HFF-Myc (cell line): ENCODE data around the gene PHLPP1.
A peak's percentile ranks its signal among the peaks of the same experiment; 100 is the strongest.

ENCODE experiments used
- DNase-seq: peaks from one replicate; pipeline ENCODE4 v3.0.0-alpha.2; 2011; ENCODE audit warnings: low read depth; ENCODE audit errors: extremely low read depth
- H3K4me3 ChIP-seq: replicated peaks from 2 replicates; pipeline ENCODE4 v1.5.1; 2011; ENCODE audit warnings: low read depth, mild to moderate bottlenecking, control low read depth, low read length
- TF ChIP-seq, protein P1 (sequence below): IDR thresholded peaks from 2 replicates; pipeline ENCODE4 v1.5.1; 2012; ENCODE audit warnings: mild to moderate bottlenecking, low read depth, low read length, control low read depth; ENCODE audit errors: missing control alignments

PHLPP1 gene

DNA sequence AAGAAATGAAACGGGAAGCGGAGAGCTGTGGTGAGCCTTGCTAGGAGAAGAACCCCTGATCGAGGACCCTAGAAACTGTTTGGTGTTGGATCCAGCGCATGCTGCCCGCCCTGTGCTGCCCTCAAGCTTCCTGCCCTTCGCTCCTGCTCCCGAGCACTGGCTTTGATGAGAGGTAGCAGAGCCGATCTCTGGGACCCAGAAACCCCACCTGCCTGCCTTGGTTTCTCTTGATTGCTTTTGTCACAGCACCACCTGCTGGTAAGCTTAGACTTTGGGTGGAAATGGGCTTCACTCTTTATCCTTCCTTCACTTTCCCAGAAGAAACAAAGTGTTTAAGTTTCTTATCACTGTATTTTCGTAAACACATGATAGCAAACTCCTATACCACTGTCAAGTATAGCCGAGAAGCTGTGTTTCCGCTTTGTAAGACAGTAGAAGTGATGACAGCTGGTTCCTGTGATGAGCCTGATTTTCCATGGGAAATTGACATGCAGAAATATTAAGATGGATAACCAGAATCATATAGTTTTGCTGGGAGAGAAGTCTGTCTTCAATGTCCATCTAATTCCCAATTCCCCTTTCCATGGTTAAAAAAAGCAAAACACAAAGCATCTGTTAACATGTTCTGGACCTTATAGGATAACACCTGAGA is 267.4 kb downstream of the PHLPP1 start:
- TF ChIP-seq, protein P1, sequence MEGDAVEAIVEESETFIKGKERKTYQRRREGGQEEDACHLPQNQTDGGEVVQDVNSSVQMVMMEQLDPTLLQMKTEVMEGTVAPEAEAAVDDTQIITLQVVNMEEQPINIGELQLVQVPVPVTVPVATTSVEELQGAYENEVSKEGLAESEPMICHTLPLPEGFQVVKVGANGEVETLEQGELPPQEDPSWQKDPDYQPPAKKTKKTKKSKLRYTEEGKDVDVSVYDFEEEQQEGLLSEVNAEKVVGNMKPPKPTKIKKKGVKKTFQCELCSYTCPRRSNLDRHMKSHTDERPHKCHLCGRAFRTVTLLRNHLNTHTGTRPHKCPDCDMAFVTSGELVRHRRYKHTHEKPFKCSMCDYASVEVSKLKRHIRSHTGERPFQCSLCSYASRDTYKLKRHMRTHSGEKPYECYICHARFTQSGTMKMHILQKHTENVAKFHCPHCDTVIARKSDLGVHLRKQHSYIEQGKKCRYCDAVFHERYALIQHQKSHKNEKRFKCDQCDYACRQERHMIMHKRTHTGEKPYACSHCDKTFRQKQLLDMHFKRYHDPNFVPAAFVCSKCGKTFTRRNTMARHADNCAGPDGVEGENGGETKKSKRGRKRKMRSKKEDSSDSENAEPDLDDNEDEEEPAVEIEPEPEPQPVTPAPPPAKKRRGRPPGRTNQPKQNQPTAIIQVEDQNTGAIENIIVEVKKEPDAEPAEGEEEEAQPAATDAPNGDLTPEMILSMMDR = peak; percentile 77
- peak; percentile 50 for DNase-seq
- H3K4me3 ChIP-seq = no peak overlapping the region

DNA sequence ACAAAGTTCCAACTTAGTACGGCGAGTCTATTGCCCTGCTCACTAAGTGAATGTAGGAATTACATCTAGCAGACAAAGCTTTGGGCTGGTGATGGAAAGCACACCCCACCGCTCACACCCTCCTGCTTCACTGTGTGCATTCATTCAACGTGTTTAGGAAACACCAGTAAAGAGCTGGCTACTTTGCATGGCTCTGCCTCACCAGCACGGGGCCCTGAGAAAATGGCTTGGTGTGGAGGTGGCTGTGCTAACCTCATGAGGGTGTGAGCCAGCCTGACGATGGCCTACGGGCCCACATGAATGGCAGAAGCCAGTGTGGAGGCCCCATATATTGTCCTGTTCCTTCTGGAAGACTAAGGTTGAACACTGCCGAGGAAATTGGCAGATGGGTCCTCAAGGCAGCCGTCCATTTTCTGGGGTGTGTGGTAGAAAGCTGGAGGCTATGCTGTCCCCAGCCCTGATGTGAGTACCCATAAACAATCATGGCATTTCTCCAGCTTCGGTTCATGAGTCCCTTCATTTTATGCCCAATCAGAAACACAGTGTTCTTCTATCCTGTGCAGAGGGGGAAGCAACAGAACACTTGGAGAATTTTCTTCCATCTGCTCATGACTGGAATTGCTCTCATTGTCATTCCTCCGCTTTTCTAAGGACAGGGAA is 269.4 kb downstream of the PHLPP1 start:
- TF ChIP-seq, protein P1 = no peak
- no peak for DNase-seq
- H3K4me3 ChIP-seq = no peak overlapping the region

DNA sequence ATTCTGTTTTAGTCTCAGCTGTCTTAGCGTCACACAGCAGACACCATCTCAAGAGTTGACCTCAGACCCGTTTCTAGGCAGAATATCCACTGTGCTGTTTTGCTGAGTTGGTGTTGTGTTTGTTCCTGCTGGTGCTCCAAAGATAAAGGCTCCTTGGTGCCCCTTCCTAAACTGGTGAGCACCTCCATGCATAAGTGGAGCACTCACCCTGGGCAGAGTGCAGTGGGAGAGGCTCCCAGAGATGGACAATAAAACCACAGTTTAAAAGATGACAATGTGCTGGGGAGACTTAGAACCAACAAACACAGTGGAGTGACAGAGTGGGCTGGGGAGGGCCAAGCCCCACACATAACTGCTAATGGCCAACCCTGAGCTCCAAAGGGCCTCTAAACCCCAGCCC is 271.1 kb downstream of the PHLPP1 start:
- H3K4me3 ChIP-seq = no peak overlapping the region
- TF ChIP-seq, protein P1 = no peak
- DNase-seq = no peak

DNA sequence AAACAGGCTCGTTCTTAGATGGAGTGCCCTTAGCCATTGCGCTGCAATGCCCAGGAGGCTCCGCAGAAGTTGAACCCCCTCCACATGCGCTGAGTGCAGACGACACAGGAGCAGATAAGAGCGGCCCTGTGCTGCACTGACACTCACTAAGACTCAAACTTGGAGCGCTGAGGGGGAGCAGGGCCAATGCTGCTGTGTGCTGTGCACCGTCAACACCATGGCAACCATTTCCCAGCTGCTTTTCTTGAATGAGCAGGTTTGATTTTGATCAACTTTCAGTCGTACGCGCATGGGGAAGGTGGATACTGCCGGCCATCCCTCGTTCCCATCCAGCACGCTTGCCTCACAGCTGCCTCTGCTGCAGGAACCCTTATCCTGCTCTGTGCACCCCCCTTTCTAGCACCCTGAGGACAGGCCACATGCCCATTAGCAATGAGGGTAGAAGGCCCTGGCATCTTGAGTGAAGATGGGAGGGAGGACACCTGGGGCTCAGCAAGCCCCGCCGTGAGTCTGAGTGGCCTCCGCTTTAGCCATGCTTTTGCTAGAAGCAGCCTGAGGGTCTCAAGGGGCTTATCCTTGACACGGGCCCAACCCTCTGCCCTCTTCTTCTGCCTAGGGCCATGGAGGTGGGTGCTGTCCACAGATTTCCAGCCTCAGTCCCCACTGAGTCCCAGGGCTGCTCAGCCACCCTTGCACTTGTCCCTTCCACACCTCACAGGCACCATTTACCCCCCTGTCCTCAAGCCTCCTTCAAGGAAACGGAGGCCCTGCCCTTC is 271.9 kb downstream of the PHLPP1 start:
- TF ChIP-seq, protein P1 = no peak
- DNase-seq = no peak
- no peak overlapping the region for H3K4me3 ChIP-seq

DNA sequence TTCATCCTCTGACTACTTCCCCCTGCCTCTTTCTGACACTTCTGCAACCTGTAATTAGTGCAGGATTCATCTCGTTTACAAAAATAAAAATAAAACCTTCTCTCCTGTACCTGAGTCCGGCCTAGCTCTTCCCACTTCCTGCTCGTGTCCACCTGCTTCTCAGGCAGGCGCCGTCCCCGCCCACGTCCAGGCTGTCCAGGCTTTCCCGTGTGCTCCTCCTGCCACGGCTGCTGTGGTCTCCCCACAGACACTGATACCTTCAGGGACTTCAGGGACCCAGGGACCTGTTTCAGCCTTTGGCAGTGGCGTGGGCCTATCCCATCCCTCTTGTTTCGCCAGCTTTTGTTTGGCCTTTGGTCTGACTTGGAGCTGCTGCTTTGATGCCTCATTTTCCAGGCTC is 272.5 kb downstream of the PHLPP1 start:
- no peak for DNase-seq
- TF ChIP-seq, protein P1 = no peak
- no peak overlapping the region for H3K4me3 ChIP-seq

DNA sequence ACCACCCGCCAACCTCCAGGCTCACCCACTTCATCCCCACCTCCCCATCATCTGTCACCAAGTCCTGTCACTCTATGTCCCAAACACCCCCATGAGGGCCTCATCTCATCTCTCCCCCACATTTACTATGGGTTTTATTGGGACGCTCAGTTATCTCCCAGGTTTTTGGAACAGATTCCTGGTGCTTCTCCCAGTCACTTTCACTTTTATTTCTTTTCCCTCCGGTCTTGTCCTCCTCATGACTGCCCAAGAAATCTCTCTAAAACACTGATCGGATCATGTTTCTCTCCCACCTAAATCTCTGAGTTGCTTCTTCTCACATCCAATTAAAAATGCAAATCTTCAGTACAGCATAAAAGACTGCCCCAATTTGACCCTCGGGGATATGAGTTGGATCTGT is 273.1 kb downstream of the PHLPP1 start:
- DNase-seq = no peak
- TF ChIP-seq, protein P1 = no peak
- no peak overlapping the region for H3K4me3 ChIP-seq
